ENCODE data around the gene STAG2.

The STAG2 gene

GRCh38 chrX:123961268-123962005 is at the start of gene STAG2:
Gene STAG2, plus strand, starts transcription at chrX:123961706. Its CDS starts 60,922 bp downstream, at chrX:124022628.
- DNase-seq (ENCODE audit: insufficient read length, low spot score): no peak
- no peak for TF ChIP-seq CTCF (IDR thresholded peaks at IDR 0.05; ENCODE audit: insufficient read depth, missing control alignments)
- FAIRE-seq: no peak

- TF ChIP-seq CTCF (IDR thresholded peaks at IDR 0.05; ENCODE audit: insufficient read depth, missing control alignments): no peak
- DNase-seq (ENCODE audit: insufficient read length, low spot score) (no peak), FAIRE-seq (no peak)
Measured at GRCh38 chrX:123917069-123917468, 44.4 kb upstream of the STAG2 start.

- FAIRE-seq: peak; percentile 44
Measured at GRCh38 chrX:123918106-123918721, 43.3 kb upstream of the STAG2 start.

GRCh38 chrX:123920105-123920785 is 41.3 kb upstream of the STAG2 start:
- FAIRE-seq (no peak), DNase-seq (ENCODE audit: insufficient read length, low spot score) (no peak)
- TF ChIP-seq CTCF (IDR thresholded peaks at IDR 0.05; ENCODE audit: insufficient read depth, missing control alignments): no peak

More at GRCh38 chrX:123918106-123918721, 43.3 kb upstream of the STAG2 start:
- TF ChIP-seq CTCF (IDR thresholded peaks at IDR 0.05; ENCODE audit: insufficient read depth, missing control alignments): no peak
- no peak for DNase-seq (ENCODE audit: insufficient read length, low spot score)

- TF ChIP-seq CTCF (IDR thresholded peaks at IDR 0.05; ENCODE audit: insufficient read depth, missing control alignments): no peak
- DNase-seq (ENCODE audit: insufficient read length, low spot score) (no peak), FAIRE-seq (no peak)
Measured at GRCh38 chrX:123923211-123923610, 38.3 kb upstream of the STAG2 start.

- DNase-seq (ENCODE audit: insufficient read length, low spot score): no peak
- no peak for TF ChIP-seq CTCF (IDR thresholded peaks at IDR 0.05; ENCODE audit: insufficient read depth, missing control alignments)
- FAIRE-seq: no peak
Measured at GRCh38 chrX:123924186-123924585, 37.3 kb upstream of the STAG2 start.
